GM19043 (cell line): ENCODE measurements around the gene TDRD7.
A peak's percentile ranks its signal among the peaks of the same experiment; 100 is the strongest.
"Not testable (repeated sequence)": the region's sequence is repeated elsewhere in the genome, so short reads cannot be mapped to it uniquely, and the experiment has no call there.

Source experiments
- ATAC-seq: cut with Tn5 transposase; IDR thresholded peaks from one replicate; pipeline ENCODE4 v1.9.1; 2021; ENCODE audit warnings: low read depth; ENCODE audit not compliant: unreplicated experiment

TDRD7 gene

DNA sequence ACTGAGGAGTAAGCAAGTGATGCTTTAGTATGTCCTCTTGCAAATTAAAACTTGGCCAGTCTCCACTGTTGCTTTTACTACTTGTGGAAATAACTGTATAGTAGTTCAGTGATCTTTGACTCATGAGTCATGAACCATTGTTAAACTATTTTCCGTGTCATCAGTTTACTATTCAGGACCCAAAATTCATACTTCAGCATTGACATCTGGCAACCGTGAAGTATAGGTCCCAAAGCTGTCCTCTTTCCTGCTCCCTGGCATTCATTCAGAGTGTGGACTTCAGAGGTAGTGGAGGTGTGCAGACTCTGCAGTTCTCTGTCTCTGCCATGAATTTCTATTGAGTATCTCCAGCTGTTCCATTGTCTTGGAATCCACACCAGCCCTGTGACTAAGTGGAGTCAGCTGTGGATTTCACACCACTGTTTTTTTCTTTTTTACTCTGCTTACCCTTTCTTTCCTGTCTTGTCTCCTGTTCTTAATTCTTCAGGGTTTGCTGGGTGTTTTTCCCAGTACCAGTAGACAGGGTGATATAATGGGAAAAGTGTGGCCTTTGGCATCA is 7.5 kb downstream of the TDRD7 start:
- ATAC-seq: no peak

DNA sequence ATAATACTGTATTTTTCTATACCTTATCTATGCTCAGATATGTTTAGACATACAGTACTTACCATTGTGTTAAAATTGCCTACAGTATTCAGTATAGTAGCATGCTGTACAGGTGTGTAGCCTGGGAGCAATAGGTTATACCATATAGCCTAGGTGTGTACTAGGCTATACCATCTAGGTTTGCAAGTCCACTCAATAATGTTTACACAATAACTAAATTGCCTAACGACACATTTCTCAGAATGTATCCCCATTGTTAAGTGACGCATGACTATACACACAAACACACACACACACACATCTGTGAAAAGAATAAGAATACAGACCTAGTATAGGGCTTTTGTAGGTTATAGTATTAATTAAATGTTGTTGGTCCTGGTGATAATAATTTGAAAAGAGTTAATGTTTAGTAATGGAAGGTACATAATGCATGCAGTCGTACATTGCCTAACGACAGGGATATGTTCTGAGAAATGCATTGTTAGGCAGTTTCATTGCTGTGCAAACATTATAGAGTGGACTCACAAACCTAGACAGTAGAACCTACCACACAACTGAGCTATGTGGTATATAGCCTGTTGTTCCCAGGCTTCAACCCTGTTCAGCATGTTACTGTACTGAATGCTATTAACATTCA is 13.6 kb downstream of the TDRD7 start:
- ATAC-seq: no peak

DNA sequence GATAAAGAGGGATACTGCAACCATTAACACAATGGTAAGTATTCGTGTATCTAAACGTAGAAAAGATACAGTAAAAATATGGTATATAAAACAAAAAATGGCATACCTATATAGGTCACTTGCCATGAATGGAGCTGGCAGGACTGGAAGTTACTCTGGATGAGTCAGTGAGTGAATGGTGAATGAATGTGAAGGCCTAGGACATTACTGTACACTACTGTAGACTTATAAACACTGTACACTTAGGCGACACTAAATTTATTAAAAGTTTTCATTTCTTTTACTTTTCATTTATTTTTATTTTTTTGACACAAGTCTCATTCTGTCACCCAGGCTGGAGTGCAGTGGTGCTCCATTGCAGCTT is 14.1 kb downstream of the TDRD7 start:
- no peak for ATAC-seq

DNA sequence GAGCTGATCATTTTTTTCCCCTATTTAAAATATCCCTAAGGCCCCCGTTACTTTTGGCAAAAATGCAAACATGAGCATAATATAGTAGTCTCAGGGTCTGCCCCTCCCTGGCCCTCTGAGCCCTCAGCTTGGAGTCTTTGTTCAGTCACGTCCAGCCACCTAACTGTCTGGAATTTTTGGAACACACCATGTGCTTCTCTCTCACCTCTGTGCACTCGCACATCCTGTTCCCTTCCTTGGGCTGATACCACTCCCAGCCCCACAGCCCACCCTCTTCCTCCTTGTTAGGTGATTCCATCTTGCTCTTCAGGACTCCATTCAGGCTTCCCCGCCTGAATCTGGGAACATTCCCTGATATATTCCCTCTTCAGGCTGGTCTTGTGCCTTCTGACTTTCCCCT is 16.0 kb downstream of the TDRD7 start:
- ATAC-seq: no peak

DNA sequence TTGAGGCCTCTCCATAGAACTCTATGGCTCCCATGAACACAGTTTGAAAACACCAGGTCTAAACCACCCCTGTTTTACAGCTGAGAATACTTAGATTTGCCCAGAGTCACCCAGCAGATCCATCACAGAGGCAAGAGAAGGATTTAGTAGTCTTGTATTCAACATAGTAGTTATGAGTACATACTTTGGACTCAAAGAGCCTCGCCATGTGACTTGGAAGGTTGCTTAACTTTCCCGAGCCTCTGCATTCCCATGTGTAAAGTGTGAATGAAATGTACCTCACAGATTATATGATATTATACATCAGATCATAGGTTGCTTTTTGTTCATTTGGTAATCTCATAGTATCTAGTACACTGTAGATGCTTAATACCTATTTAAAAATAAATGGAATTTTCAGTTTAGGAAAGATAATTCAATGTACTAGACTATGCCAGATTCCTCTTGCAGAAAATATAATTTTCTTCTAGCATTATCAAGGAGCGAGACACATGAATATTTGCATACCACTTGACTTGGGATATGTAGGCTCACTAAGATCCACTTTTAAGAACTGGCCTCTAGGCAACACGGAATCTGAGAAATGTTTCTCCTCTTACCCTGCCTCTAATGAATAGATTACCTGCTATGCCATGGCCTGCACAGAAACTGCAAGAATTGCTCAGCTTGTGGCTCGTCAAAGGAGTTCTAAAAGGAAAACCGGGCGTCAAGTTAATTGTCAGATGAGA is 18.6 kb downstream of the TDRD7 start:
- no peak for ATAC-seq

DNA sequence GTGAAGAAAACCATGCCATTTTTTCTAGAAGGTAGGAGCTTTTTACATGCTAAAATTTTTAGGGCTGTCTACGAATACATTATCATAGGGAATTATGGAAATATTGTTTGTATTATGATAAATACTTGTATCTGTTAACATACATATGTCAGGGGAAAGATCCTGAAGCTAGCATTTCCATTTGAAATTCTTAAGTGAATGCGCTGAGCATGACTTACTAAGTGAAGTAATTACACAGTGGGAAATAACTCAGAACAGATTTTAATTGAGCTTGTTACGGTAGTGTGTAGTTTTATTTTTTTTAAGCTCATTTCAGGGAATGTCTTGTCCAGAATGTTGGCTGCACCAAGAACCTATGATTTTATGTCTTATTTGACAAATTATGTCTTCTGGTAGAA is 19.1 kb downstream of the TDRD7 start:
- no peak for ATAC-seq

DNA sequence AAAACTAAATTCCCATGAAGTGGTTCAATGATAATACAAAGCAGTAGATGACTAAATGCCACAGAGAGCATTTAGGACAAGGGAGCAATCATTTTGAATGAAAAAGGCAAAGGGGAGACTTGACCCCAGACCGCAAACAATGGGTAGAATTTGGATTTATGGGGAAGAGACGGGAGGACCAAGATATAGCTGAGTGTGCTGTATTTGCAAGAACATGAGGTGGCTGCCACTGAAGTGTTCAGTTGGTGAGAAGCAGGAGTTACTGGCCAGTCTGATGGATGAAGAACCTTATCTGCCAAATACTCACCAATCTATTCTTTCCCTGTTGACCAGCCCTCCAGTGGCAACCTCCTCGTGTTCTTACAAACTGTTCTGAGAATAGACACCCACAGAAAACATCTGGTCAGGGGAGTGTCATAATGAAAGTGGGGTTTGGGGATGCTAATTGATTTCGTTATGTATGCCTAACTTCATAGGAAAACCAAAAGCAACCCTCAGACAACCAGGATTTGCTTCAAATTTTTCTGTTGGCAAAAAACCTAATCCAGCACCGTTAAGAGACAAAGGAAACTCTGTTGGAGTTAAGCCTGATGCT is 19.8 kb downstream of the TDRD7 start:
- ATAC-seq: no peak

DNA sequence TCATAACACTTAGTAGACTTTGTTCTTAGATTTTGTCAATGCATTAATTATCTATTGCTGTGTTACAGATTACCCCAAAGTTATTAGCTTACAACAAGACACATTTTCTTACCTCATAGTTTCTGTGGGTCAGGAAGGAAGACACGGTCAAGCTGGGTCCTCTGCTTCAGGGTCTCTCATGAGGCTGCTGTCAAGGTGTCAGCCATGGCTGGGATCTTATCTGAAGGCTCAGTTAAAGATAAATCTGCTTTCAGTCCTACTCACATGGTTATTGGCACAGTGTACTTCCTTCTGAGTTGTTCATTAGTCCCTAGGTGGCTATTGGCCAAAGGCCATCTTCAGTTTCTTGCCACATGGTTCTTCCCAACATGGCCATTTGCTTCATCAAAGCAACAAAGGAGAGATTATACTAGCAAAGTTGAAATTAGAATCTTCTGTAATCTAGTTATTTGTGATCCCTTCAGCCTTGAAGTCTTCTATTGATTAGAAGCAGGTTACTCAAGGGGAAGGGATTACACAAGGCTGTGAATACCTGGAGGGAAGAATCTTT is 25.2 kb downstream of the TDRD7 start:
- no peak for ATAC-seq

DNA sequence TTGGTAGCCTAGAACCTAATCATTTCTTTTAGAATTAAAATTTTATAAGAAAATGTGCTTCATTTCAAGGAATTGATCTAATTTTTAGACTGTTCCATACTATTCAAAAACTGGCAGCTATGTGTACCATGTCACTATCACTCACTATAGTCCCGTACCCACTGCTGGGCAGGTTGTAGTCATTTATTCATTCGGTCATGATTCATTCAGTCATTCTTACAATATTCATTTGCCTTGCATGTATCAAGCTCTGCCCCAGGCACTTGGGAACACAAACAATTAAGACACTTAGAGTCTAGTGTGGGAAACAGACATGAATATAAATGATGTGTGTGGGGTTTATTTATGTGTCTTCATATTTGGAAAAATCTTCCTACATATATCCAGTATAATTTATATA is 26.4 kb downstream of the TDRD7 start:
- no peak for ATAC-seq

DNA sequence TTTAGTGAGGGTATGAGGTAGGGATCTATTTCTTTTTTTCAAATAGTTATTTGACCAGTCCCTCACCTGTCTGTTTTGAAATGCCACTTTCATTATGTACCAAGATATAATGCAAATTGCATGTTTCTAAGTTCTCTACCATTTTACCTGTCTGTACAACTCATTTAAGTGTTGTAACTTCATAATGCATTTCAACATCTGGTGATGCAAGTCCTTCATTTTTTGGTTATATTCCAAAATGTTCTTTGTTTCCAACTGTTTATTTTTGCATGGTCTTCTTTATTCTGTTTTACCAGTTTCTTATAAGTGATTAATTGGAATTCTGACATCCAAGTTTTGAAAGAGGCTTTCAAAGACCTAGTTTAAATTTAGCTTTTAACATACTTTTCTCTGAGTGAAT is 26.8 kb downstream of the TDRD7 start:
- no peak for ATAC-seq

DNA sequence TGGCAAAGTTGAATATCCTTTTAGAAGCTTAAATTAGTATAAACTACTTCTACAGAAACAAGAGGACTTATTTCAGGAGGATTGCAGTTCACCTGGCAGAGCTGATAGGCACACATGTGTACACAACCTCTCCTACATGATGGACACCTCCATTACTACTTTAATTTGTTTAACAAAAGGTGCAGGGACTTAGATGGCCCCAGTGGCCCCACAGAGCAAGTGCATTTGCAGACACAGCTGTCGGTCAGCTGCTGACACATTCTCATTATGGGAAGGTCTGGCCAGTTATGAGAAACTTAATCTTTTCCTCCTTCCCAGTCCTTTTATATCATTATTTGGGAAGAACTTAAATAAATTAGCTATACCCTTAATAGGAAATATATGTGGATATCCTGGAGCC is 28.3 kb downstream of the TDRD7 start:
- ATAC-seq: no peak

DNA sequence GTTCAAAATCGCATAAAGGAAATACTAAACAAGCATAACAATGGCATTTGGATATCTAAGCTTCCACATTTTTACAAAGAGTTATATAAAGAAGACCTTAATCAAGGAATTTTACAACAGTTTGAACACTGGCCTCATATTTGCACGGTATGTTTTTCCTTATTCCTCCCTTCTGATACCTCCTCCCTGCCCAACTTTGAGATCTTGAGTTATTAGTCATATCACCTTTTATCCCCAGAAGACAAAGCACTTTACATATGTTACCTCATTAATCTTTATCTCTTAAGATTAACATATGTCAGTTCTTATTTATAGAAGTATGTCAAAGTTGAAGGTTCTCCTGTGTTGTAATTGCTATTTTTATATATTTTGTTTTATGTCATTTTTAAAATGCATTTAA is 29.8 kb downstream of the TDRD7 start:
- ATAC-seq: no peak

DNA sequence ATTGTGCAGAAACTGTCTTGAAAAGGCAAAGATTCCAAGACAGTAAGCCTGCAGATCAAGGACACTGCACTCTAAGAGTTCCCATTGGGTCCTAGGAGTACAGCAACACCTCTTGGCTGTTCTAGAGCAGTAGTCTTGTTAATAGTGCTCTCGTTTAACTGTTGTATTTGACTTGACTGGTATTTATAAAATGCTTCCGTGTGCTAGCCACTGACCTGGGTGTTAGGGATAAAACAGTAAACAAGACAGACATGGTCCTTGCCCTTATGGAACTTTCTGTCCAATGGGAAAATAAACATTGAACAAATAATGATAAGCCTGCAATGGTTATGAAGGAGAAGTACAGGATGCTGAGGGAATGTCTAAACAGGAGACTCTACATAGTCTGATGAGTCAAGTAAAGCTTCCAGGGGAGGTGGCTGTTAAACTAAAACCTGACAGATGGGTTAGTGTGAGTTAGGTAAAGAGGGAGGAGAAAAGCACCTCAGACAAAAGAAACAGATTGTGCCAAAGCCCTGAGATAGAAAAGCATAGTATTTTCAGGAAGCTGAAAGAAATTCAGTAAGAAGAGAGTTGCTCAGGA is 33.3 kb downstream of the TDRD7 start:
- no peak for ATAC-seq

DNA sequence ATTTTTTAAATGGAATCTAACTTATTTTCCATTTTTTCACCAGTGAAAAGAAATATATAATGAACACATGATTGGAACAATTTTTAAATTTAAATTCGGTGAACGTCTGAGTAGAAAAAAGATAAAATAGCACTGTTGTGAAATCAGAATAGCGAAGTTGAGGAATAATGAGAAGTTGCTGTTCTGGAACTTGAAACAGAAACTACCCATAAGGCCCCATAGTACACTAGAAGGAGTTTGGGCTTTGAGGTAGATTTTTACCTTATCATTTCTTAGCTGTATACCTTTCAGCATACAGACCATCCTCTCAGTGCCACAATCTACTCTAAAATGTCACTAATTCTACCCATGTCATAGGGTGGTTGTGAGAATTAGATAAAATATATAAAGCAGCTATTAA is 35.1 kb downstream of the TDRD7 start:
- no peak for ATAC-seq

DNA sequence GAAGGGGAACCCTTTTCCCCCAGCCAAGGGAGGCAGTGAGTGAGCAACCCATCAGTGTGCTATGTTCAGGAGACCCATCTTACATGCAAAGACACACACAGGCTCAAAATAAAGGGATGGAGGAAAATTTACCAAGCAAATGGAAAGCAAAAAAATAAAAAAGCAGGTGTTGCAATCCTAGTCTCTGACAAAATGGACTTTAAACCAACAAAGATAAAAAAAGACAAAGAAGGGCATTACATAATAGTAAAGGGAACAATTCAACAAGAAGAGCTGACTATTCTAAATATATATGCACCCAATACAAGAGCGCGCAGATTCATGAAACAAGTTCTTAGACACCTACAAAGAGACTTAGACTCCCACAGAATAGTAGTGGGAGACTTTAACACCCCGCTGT is 41.7 kb downstream of the TDRD7 start:
- ATAC-seq: not testable (repeated sequence)

DNA sequence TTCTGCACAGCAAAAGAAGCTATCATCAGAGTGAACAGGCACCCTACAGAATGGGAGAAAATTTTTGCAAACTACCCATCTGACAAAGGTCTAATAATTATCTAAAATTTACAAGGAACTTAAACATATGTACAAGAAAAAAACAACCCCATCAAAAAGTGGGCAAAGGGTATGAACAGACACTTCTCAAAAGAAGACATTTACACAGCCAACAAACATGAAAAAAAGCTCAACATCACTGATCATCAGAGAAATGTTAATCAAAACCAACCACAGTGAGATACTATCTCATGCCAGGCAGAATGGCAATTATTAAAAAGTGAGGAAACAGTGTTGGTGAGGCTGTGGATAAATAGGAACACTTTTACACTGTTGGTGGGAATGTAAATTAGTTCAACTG is 44.9 kb downstream of the TDRD7 start:
- ATAC-seq: not testable (repeated sequence)

DNA sequence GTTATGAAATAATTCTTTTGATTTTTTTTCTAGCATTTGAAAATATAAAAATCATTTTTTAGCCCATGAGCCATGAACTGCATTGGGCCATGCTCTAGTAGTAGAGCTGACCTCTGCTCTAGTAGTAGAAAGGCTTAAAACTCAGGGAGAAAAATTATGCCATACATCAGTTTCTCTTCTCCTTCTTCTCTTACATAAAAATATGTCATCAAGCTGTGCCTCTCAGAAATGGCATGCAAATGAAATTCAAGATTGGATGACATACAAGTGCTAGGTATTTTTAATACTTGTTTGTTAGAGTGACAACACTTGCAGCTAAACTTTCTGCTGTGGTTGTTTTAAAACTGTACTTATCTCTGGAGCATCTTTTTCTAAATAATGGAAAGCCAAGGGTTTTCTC is 47.4 kb downstream of the TDRD7 start:
- no peak for ATAC-seq

DNA sequence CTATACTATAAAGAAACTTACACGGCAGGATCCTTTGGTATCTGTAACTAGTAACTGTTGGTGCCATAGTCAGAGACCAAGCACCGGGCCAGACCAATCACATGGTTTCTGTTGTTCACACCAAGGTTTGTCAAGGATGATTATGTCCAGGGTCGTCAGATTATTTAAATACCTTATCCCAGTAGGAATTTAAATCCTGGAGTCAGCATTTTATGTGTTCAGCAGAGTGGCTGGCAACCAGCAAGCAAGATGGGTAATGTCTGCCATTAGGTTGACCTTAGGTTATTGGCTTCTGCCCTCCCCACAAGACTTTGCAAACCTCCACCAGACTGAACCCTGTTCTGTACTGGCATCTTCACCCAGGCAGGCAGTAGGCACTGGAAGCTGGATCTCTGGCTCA is 50.3 kb downstream of the TDRD7 start:
- no peak for ATAC-seq

DNA sequence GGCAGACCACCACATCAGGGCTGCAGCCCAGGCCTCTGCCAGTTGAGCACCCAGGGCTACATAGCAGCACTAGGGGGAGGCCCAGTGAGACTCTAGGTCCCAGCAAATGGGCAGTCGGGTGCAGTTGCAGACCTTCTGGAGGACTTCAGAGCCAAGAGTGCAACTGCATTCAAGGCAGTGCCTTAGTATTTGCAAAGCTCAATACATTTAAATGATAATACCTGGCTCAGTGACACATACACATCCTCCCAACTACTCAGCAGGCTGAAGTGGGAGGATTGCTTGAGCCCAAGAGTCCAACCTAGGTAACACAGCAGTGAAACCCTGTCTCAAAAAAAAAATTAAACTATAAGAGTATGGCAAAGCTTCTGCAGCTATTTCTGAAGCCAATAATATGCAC is 51.0 kb downstream of the TDRD7 start:
- ATAC-seq: no peak

DNA sequence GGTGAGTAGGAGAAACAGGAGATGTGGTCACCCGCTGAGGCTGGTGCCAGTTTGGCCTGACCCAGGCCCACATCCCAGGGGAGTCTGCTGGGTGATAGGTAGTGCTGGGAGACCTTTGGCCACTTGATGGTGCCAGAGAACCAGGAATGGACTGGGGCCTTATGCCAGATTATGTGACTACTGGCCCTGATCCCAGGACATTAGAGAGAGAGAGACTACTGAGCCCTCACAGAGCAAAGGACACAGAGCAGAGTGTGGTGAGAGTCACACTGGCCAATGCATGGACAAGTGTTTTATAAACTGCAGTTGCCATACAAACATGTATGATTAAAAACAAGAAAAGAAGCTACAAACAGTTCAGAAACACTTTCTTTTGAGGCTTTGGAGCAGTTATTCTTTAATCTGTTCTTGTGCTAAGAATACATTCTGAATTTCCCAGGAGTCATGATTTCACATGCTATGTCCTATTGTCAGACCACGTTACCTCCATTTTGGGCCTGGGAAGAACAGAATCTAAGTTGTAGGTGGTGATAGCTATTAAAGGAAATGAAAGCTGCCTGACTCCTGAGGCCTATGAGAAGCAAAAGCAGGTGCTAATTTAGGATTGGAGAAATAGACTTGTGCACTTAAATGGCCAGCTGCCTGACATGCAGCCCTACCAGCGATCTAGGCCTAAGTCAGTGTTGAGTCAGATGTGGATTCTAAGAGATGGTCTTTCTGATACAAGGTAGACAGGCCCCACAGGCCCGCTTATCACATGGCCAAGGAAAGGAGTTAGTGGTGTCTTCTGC is 57.0 kb downstream of the TDRD7 start:
- ATAC-seq: peak; percentile 79

DNA sequence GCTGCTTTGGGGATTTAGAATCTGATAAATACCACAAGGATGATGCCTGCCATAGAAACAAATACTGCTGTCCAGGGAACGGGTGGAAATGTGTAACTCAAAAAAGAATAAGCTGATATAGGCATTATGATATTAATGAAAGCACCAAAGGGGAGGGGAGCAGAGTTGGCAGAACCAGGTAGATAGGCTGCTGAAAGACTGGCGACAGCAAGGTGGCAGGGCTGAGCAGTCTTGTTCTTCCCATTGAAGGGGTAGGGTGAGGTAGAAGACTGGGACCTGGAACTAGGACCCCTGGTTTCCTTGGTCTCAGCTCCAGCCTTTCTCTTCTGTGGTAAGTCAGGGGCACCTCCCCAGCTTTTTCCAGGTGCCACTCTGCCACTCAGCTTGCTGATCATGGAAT is 58.2 kb downstream of the TDRD7 start:
- ATAC-seq: no peak
